ENCODE results near the gene AARS2.
A peak's percentile ranks its signal among the peaks of the same experiment; 100 is the strongest.
"Not testable (repeated sequence)": the region's sequence is repeated elsewhere in the genome, so short reads cannot be mapped to it uniquely, and the experiment has no call there.

Gene AARS2

GRCh38 chr6:44312901-44313788, at the start of gene AARS2:
TSS of gene AARS2 (minus strand) at chr6:44313347. CDS start at chr6:44313323, 24 bp downstream.
- DNase-seq = peak; percentile 14

GRCh38 chr6:44361947-44362346, 48.8 kb upstream of the AARS2 start:
- DNase-seq = no peak

GRCh38 chr6:44359973-44360372, 46.8 kb upstream of the AARS2 start:
- no peak for DNase-seq

- DNase-seq = no peak
Observed at GRCh38 chr6:44356487-44356886, 43.3 kb upstream of the AARS2 start.

- DNase-seq = no peak
Observed at GRCh38 chr6:44355640-44356039, 42.5 kb upstream of the AARS2 start.

GRCh38 chr6:44353336-44353735, 40.2 kb upstream of the AARS2 start:
- no peak for DNase-seq

- no peak for DNase-seq
Observed at GRCh38 chr6:44352259-44352658, 39.1 kb upstream of the AARS2 start.

- DNase-seq = not testable (repeated sequence)
Observed at GRCh38 chr6:44350650-44350994, 37.5 kb upstream of the AARS2 start.

GRCh38 chr6:44349904-44350649, 36.9 kb upstream of the AARS2 start:
- DNase-seq = no peak

- DNase-seq = not testable (repeated sequence)
Observed at GRCh38 chr6:44346818-44347217, 33.7 kb upstream of the AARS2 start.

- no peak for DNase-seq
Observed at GRCh38 chr6:44342489-44342888, 29.3 kb upstream of the AARS2 start, which contains the start of gene SPATS1. TSS of gene SPATS1 (plus strand) at chr6:44342650. CDS start at chr6:44343096, 446 bp downstream.

- DNase-seq = no peak
Observed at GRCh38 chr6:44342052-44342451, 28.9 kb upstream of the AARS2 start.

GRCh38 chr6:44341095-44341890, 28.1 kb upstream of the AARS2 start:
- no peak for DNase-seq

- DNase-seq = no peak
Observed at GRCh38 chr6:44339763-44340625, 26.8 kb upstream of the AARS2 start.

GRCh38 chr6:44339301-44339700, 26.2 kb upstream of the AARS2 start:
- DNase-seq = no peak

- no peak for DNase-seq
Observed at GRCh38 chr6:44338228-44339122, 25.3 kb upstream of the AARS2 start.

- no peak for DNase-seq
Observed at GRCh38 chr6:44335631-44336030, 22.5 kb upstream of the AARS2 start.

- no peak for DNase-seq
Observed at GRCh38 chr6:44333942-44334341, 20.8 kb upstream of the AARS2 start.

GRCh38 chr6:44333273-44333919, 20.2 kb upstream of the AARS2 start:
- no peak for DNase-seq

- no peak for DNase-seq
Observed at GRCh38 chr6:44332585-44332984, 19.4 kb upstream of the AARS2 start.

- no peak for DNase-seq
Observed at GRCh38 chr6:44329858-44330257, 16.7 kb upstream of the AARS2 start.

Measured in cortex of kidney (tissue), 1 donor.